Uterus (tissue), 2 donors: ENCODE results near the gene PSG7.
"Not testable (repeated sequence)": the region's sequence is repeated elsewhere in the genome, so short reads cannot be mapped to it uniquely, and the experiment has no call there.

Source experiments
- CTCF ChIP-seq, 4 experiments: fragments of 200-600 bp in 2 of 4; fragments of 450-650 bp in 2 of 4; sonication (generic) in 2 of 4; IDR thresholded peaks; one replicate each; pipeline ENCODE4 v1.5.1; 2016 to 2019; ENCODE audit warnings: antibody characterized with exemption in 4 of 4, mild to moderate bottlenecking in 2 of 4, moderate library complexity in 1 of 4
- POLR2A ChIP-seq, 2 donors: fragments of 450-650 bp; IDR thresholded peaks; one replicate each; pipeline ENCODE4 v1.6.1; 2016; ENCODE audit warnings: antibody characterized with exemption in 2 of 2, mild to moderate bottlenecking in 1 of 2, moderate library complexity in 1 of 2

GRCh38 chr19:42890446-42890845, 46.6 kb downstream of the PSG7 start:
- not testable (repeated sequence) for TF ChIP-seq POLR2A, CTCF (IDR thresholded peaks at IDR 0.05)
